SK-N-SH (cell line): Measurements from ENCODE around the gene RAB3C. TPM values are rescaled to one million over a fixed set of nuclear protein-coding genes. Genes with fewer than 3 reads are reported as not detected.

Source experiments
- CTCF ChIA-PET: fragments of 300-600, 350-600 bp; formaldehyde crosslinking; extraction: SDS; loops from one replicate; lab custom pipeline; 2021; lab: Yijun Ruan, JAX
- POLR2A ChIA-PET: fragments of 350-600 bp; sonication (Branson Sonifier 250); formaldehyde crosslinking; extraction: SDS; loops from one replicate; lab custom pipeline; 2020; ENCODE audit warnings: antibody characterized with exemption, inconsistent platforms; lab: Yijun Ruan, JAX
- DNase-seq: peaks from one replicate; pipeline ENCODE4 v3.0.0; 2012
- H2AFZ ChIP-seq: fragments of 200-600 bp; sonication (generic); 2 replicates; pipeline ENCODE4 v1.8.1; 2016; ENCODE audit warnings: antibody characterized with exemption, mild to moderate bottlenecking, low read depth
- H3F3A ChIP-seq: fragments of 200-600 bp; sonication (generic); replicated peaks from 2 replicates; pipeline ENCODE3; 2016; ENCODE audit warnings: antibody characterized with exemption, mild to moderate bottlenecking; ENCODE audit not compliant: insufficient read depth
- H3K27ac ChIP-seq, 2 experiments: fragments of 200-500 bp in 1 of 2; fragments of 200-600 bp in 1 of 2; sonication (Bioruptor generic) in 1 of 2; sonication (generic), shearing (Covaris generic) in 1 of 2; 2 replicates each; pipeline versions ENCODE4 v1.5.1 to v1.6.1; 2014 to 2016; ENCODE audit warnings: low read depth in 2 of 2, inconsistent platforms in 1 of 2, low read length in 1 of 2, mild to moderate bottlenecking in 1 of 2, mixed read lengths in 1 of 2
- H3K27me3 ChIP-seq: fragments of 200-600 bp; sonication (generic), shearing (Covaris generic); 2 replicates; pipeline ENCODE4 v1.6.1; 2016; ENCODE audit warnings: mixed run types; ENCODE audit not compliant: insufficient read depth
- H3K36me3 ChIP-seq, 2 experiments: fragments of 200-500 bp in 1 of 2; fragments of 200-600 bp in 1 of 2; sonication (Bioruptor generic) in 1 of 2; sonication (generic) in 1 of 2; replicated peaks in 1 of 2; 2 replicates each; pipeline versions ENCODE3 to v1.5.1; 2014 to 2016; ENCODE audit warnings: low read length in 1 of 2, mild to moderate bottlenecking in 1 of 2; ENCODE audit not compliant: insufficient read depth in 2 of 2, control insufficient read depth in 1 of 2
- H3K4me1 ChIP-seq, 2 experiments: fragments of 200-500 bp in 1 of 2; fragments of 200-600 bp in 1 of 2; sonication (Bioruptor generic) in 1 of 2; sonication (generic), shearing (Covaris generic) in 1 of 2; 2 replicates each; pipeline versions ENCODE4 v1.5.1 to v1.6.1; 2014 to 2016; ENCODE audit warnings: low read depth in 1 of 2, low read length in 1 of 2, mixed run types in 1 of 2; ENCODE audit not compliant: insufficient read depth in 2 of 2, control insufficient read depth in 1 of 2
- H3K4me2 ChIP-seq: fragments of 200-600 bp; sonication (generic), shearing (Covaris generic); 2 replicates; pipeline ENCODE4 v1.6.1; 2017; ENCODE audit warnings: mixed run types
- H3K4me3 ChIP-seq, 2 experiments: fragments of 200-500 bp in 1 of 2; fragments of 200-600 bp in 1 of 2; sonication (Bioruptor generic) in 1 of 2; sonication (generic), shearing (Covaris generic) in 1 of 2; 2 replicates each; pipeline versions ENCODE4 v1.5.1 to v1.8.1; 2014 to 2016; ENCODE audit warnings: low read depth in 2 of 2, inconsistent platforms in 1 of 2, low read length in 1 of 2, mild to moderate bottlenecking in 1 of 2, mixed read lengths in 1 of 2, moderate library complexity in 1 of 2
- H3K79me2 ChIP-seq: fragments of 200-600 bp; sonication (generic); 2 replicates; pipeline ENCODE4 v1.8.1; 2017; ENCODE audit warnings: mild to moderate bottlenecking; ENCODE audit not compliant: insufficient read depth
- H3K9ac ChIP-seq: fragments of 200-600 bp; sonication (generic); 2 replicates; pipeline ENCODE4 v1.6.1; 2017; ENCODE audit warnings: mixed run types
- H3K9me2 ChIP-seq: fragments of 200-600 bp; sonication (generic); 2 replicates; pipeline ENCODE4 v1.6.1; 2017; ENCODE audit warnings: mixed run types
- H3K9me3 ChIP-seq: fragments of 200-600 bp; sonication (generic); 2 replicates; pipeline ENCODE4 v1.6.1; 2017; ENCODE audit warnings: mixed run types, mild to moderate bottlenecking, moderate library complexity
- H4K20me1 ChIP-seq: fragments of 200-600 bp; sonication (generic); 2 replicates; pipeline ENCODE4 v1.6.1; 2017; ENCODE audit warnings: mild to moderate bottlenecking, mixed run types; ENCODE audit not compliant: insufficient read depth
- ELF1 ChIP-seq: IDR thresholded peaks from 2 replicates; pipeline ENCODE4 v1.4.0; 2012
- EP300 ChIP-seq, 2 experiments: IDR thresholded peaks; 2 replicates each; pipeline versions ENCODE4 v1.4.0 to v1.6.1; 2012; ENCODE audit warnings: borderline replicate concordance in 1 of 2, low read depth in 1 of 2, low read length in 1 of 2
- FOSL2 ChIP-seq: IDR thresholded peaks from 2 replicates; pipeline ENCODE4 v1.4.0; 2012; ENCODE audit warnings: low read depth, mild to moderate bottlenecking, moderate library complexity, borderline replicate concordance
- FOXM1 ChIP-seq: IDR thresholded peaks from 2 replicates; pipeline ENCODE4 v1.4.0; 2012; ENCODE audit warnings: low read depth, mild to moderate bottlenecking
- JUND ChIP-seq: IDR thresholded peaks from 2 replicates; pipeline ENCODE4 v1.4.0; 2012
- NFIC ChIP-seq: IDR thresholded peaks from 2 replicates; pipeline ENCODE4 v1.4.0; 2012; ENCODE audit warnings: borderline replicate concordance
- RFX5 ChIP-seq: IDR thresholded peaks from 2 replicates; pipeline ENCODE4 v1.6.1; 2012; ENCODE audit warnings: mild to moderate bottlenecking, improper control_type of control experiment, low read length
- RXRA ChIP-seq: IDR thresholded peaks from 2 replicates; pipeline ENCODE4 v1.4.0; 2012; ENCODE audit warnings: low read depth, mild to moderate bottlenecking, borderline replicate concordance
- SIN3A ChIP-seq: IDR thresholded peaks from 2 replicates; pipeline ENCODE4 v1.6.1; 2012; ENCODE audit warnings: low read depth, mild to moderate bottlenecking, low read length, moderate library complexity, borderline replicate concordance
- SMC3 ChIP-seq: IDR thresholded peaks from 2 replicates; pipeline ENCODE4 v1.6.1; 2012; ENCODE audit warnings: low read depth, low read length, improper control_type of control experiment
- TCF12 ChIP-seq: IDR thresholded peaks from 2 replicates; pipeline ENCODE4 v1.4.0; 2012
- TEAD4 ChIP-seq: IDR thresholded peaks from 2 replicates; pipeline ENCODE4 v1.4.0; 2012; ENCODE audit warnings: mild to moderate bottlenecking, borderline replicate concordance; ENCODE audit not compliant: insufficient read depth
- YY1 ChIP-seq: IDR thresholded peaks from 2 replicates; pipeline ENCODE4 v1.4.0; 2012; ENCODE audit warnings: low read depth, mild to moderate bottlenecking
- ZBTB33 ChIP-seq: IDR thresholded peaks from 2 replicates; pipeline ENCODE4 v1.4.0; 2012; ENCODE audit warnings: low read depth, borderline replicate concordance
- whole genome bisulfite sequencing: methylation state at CpG from one replicate; pipeline ENCODE4 v1.1.6; 2017; ENCODE audit warnings: low lambda C conversion rate; 5-methylcytosine and 5-hydroxymethylcytosine counted together
- polyA plus RNA-seq, 3 experiments: library from polyadenylated mRNA; depleted of rRNA; stranded (reverse); fragments of >200 nt; gene quantifications; 2 replicates each; pipeline ENCODE4 v1.2.3, GENCODE V29; 2012
- TF ChIP-seq, protein P1 (sequence below): IDR thresholded peaks from 2 replicates; pipeline ENCODE4 v1.4.0; 2012; ENCODE audit warnings: low read depth
- TF ChIP-seq, protein P2 (sequence below): IDR thresholded peaks from 2 replicates; pipeline ENCODE4 v1.4.0; 2012; ENCODE audit warnings: low read depth, borderline replicate concordance
- TF ChIP-seq, protein P3 (sequence below): IDR thresholded peaks from 2 replicates; pipeline ENCODE4 v1.6.1; 2012; ENCODE audit warnings: mild to moderate bottlenecking, low read depth, low read length, moderate library complexity
- TF ChIP-seq, protein P4 (sequence below): IDR thresholded peaks from 2 replicates; pipeline ENCODE4; 2012

RAB3C gene
- polyA plus RNA-seq, 1 of the 3 experiments (the other 2 are of a cell fraction) = 0.03 TPM

DNA sequence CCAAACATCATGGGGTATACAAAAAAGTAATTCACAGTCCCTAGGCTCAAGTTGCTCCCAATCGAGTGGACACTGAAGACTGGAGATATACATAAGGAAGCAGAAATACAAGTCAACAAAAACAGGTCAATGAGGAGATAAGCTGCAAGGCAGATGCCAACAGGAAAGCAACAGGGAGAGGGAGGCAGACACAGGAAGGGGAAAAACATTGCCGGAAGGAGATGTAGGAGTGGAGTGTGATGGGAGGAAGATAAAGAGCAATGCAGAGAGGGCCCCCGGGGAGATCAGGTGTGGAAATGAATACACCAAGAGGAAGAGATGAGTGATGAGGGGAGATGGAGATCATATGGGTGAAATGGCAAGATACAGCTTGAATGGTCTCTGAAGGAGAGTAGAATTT is 243.0 kb downstream of the RAB3C start:
- TF ChIP-seq FOXM1 = no peak
- TF ChIP-seq, protein P1, sequence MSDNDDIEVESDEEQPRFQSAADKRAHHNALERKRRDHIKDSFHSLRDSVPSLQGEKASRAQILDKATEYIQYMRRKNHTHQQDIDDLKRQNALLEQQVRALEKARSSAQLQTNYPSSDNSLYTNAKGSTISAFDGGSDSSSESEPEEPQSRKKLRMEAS = no peak
- no peak for TF ChIP-seq FOSL2
- TF ChIP-seq, protein P2, sequence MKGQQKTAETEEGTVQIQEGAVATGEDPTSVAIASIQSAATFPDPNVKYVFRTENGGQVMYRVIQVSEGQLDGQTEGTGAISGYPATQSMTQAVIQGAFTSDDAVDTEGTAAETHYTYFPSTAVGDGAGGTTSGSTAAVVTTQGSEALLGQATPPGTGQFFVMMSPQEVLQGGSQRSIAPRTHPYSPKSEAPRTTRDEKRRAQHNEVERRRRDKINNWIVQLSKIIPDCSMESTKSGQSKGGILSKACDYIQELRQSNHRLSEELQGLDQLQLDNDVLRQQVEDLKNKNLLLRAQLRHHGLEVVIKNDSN = no peak
- no peak for TF ChIP-seq TEAD4
- no peak for TF ChIP-seq RXRA
- TF ChIP-seq SMC3 = no peak
- TF ChIP-seq YY1 = no peak
- TF ChIP-seq, protein P3, sequence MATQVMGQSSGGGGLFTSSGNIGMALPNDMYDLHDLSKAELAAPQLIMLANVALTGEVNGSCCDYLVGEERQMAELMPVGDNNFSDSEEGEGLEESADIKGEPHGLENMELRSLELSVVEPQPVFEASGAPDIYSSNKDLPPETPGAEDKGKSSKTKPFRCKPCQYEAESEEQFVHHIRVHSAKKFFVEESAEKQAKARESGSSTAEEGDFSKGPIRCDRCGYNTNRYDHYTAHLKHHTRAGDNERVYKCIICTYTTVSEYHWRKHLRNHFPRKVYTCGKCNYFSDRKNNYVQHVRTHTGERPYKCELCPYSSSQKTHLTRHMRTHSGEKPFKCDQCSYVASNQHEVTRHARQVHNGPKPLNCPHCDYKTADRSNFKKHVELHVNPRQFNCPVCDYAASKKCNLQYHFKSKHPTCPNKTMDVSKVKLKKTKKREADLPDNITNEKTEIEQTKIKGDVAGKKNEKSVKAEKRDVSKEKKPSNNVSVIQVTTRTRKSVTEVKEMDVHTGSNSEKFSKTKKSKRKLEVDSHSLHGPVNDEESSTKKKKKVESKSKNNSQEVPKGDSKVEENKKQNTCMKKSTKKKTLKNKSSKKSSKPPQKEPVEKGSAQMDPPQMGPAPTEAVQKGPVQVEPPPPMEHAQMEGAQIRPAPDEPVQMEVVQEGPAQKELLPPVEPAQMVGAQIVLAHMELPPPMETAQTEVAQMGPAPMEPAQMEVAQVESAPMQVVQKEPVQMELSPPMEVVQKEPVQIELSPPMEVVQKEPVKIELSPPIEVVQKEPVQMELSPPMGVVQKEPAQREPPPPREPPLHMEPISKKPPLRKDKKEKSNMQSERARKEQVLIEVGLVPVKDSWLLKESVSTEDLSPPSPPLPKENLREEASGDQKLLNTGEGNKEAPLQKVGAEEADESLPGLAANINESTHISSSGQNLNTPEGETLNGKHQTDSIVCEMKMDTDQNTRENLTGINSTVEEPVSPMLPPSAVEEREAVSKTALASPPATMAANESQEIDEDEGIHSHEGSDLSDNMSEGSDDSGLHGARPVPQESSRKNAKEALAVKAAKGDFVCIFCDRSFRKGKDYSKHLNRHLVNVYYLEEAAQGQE = no peak
- TF ChIP-seq, protein P4, sequence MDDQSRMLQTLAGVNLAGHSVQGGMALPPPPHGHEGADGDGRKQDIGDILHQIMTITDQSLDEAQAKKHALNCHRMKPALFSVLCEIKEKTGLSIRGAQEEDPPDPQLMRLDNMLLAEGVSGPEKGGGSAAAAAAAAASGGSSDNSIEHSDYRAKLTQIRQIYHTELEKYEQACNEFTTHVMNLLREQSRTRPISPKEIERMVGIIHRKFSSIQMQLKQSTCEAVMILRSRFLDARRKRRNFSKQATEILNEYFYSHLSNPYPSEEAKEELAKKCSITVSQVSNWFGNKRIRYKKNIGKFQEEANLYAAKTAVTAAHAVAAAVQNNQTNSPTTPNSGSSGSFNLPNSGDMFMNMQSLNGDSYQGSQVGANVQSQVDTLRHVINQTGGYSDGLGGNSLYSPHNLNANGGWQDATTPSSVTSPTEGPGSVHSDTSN = no peak
- TF ChIP-seq SIN3A = no peak
- TF ChIP-seq RFX5 = no peak
- TF ChIP-seq JUND = no peak
- no peak for TF ChIP-seq ZBTB33
- TF ChIP-seq NFIC = no peak
- no peak for TF ChIP-seq EP300 (IDR thresholded peaks at IDR 0.05; ENCODE audit: borderline replicate concordance in 1 of 2, low read depth in 1 of 2, low read length in 1 of 2)
- TF ChIP-seq TCF12 = no peak
- no peak for TF ChIP-seq ELF1

More for the DNA sequence above, 243.0 kb downstream of the RAB3C start:
- ChIA-PET CTCF (interaction anchor here (1.0 to 1.6 kb wide), 3 partner anchors 23 to 327 kb away, joined by 3 to 4 read pairs (median 3); no protein-coding TSS in a partner anchor), POLR2A (no interaction called here)
- H3K27ac ChIP-seq = no peak overlapping the region
- H3K4me3 ChIP-seq = no peak overlapping the region
- no peak overlapping the region for H3K4me2 ChIP-seq
- no peaks in the 10 kb centered on the region for H3K36me3 ChIP-seq
- H4K20me1 ChIP-seq = no peaks in the 10 kb centered on the region
- H3K9ac ChIP-seq = no peak overlapping the region
- WGBS = 38% methylated on average over 3 of the region's 3 CpGs
- no peak for DNase-seq
- no peaks in the 10 kb centered on the region for H3F3A ChIP-seq
- H2AFZ ChIP-seq = no peak overlapping the region
- no peaks in the 10 kb centered on the region for H3K79me2 ChIP-seq
- no peaks in the 10 kb centered on the region for H3K27me3 ChIP-seq
- H3K9me3 ChIP-seq = no peaks in the 10 kb centered on the region
- peaks cover 0 to 4% of the 10 kb centered on the region in 2 experiments; a peak in 2 of 4 replicates for H3K4me1 ChIP-seq
- H3K9me2 ChIP-seq = no peaks in the 10 kb centered on the region
